K562 (cell line): ENCODE measurements around the gene ZNF577. TPM values are rescaled to one million over a fixed set of nuclear protein-coding genes. Genes with fewer than 3 reads are reported as not detected.

ENCODE experiments used
- CAMTA2 ChIP-seq: fragments of 250-450 bp; sonication (Bioruptor Pico); conservative IDR thresholded peaks from 2 replicates; pipeline ENCODE4 v1.5.1; 2022
- CHD2 ChIP-seq: IDR thresholded peaks from 2 replicates; pipeline ENCODE4 v1.6.1; 2011; ENCODE audit warnings: low read depth, low read length
- CREB3L1 ChIP-seq: fragments of 450-650 bp; IDR thresholded peaks from 2 replicates; pipeline ENCODE4 v1.6.1; 2014; ENCODE audit warnings: low read depth, mild to moderate bottlenecking, moderate library complexity, borderline replicate concordance
- CTCF ChIP-seq, 3 experiments: IDR thresholded peaks in 2 of 3; conservative IDR thresholded peaks in 1 of 3; 2 replicates each; pipeline ENCODE4 v1.5.1; 2011 to 2012; ENCODE audit warnings: low read length in 3 of 3, mild to moderate bottlenecking in 3 of 3, control low read depth in 2 of 3, improper control_type of control experiment in 1 of 3, inconsistent platforms in 1 of 3, low read depth in 1 of 3, mixed read lengths in 1 of 3, moderate library complexity in 1 of 3; ENCODE audit not compliant: insufficient read depth in 2 of 3
- DACH1 ChIP-seq: fragments of 450-650 bp; IDR thresholded peaks from 2 replicates; pipeline ENCODE4 v1.6.1; 2018; ENCODE audit not compliant: partially characterized antibody
- HDAC1 ChIP-seq, 2 experiments: fragments of 450-650 bp; IDR thresholded peaks; 2 replicates each; pipeline ENCODE4 v1.6.1; 2016 to 2017; ENCODE audit warnings: inconsistent platforms in 1 of 2, mild to moderate bottlenecking in 1 of 2, moderate library complexity in 1 of 2
- KLF16 ChIP-seq: IDR thresholded peaks from 2 replicates; pipeline ENCODE4 v1.6.1; 2016; ENCODE audit warnings: antibody characterized with exemption
- LEF1 ChIP-seq: fragments of 450-650 bp; IDR thresholded peaks from 2 replicates; pipeline ENCODE4 v1.6.1; 2016; ENCODE audit warnings: mild to moderate bottlenecking
- MAFG ChIP-seq: fragments of 450-650 bp; conservative IDR thresholded peaks from 2 replicates; pipeline ENCODE4 v1.6.1; 2016; ENCODE audit warnings: missing genetic modification characterization, missing compliant biosample characterization
- MCM5 ChIP-seq: fragments of 450-650 bp; IDR thresholded peaks from 2 replicates; pipeline ENCODE4 v1.6.1; 2016; ENCODE audit warnings: low read depth
- NCOR1 ChIP-seq: fragments of 450-650 bp; IDR thresholded peaks from 2 replicates; pipeline ENCODE4 v1.6.1; 2016; ENCODE audit warnings: mild to moderate bottlenecking, moderate library complexity
- NFRKB ChIP-seq: fragments of 450-650 bp; IDR thresholded peaks from 2 replicates; pipeline ENCODE4 v1.6.1; 2016; ENCODE audit warnings: low read depth
- NR4A1 ChIP-seq, 2 experiments: fragments of 250-450 bp in 1 of 2; fragments of 450-650 bp in 1 of 2; sonication (Bioruptor Pico) in 1 of 2; IDR thresholded peaks; 2 replicates each; pipeline versions ENCODE4 v1.4.0 to v1.6.1; 2016 to 2020; ENCODE audit warnings: mild to moderate bottlenecking in 2 of 2, missing compliant biosample characterization in 1 of 2, missing genetic modification characterization in 1 of 2, moderate library complexity in 1 of 2
- PCBP2 ChIP-seq: fragments of 200-400 bp; formaldehyde crosslinking; IDR thresholded peaks from 2 replicates; pipeline ENCODE4 v1.6.1; 2018; ENCODE audit warnings: low read length, low read depth, mild to moderate bottlenecking, moderate library complexity; ENCODE audit not compliant: poor library complexity, severe bottlenecking
- PPARD ChIP-seq: fragments of 250-450 bp; sonication (Bioruptor Pico); IDR thresholded peaks from 2 replicates; pipeline ENCODE4 v1.8.0; 2022; ENCODE audit warnings: inconsistent platforms, mild to moderate bottlenecking, moderate library complexity
- RBBP5 ChIP-seq: fragments of 200-600 bp; sonication (generic); IDR thresholded peaks from 2 replicates; pipeline ENCODE4 v1.6.1; 2012; ENCODE audit warnings: borderline replicate concordance, mild to moderate bottlenecking, low read length, control low read depth, inconsistent platforms; ENCODE audit not compliant: insufficient read depth, poor library complexity, severe bottlenecking
- RFX5 ChIP-seq: IDR thresholded peaks from 2 replicates; pipeline ENCODE4 v1.6.1; 2011; ENCODE audit warnings: low read depth, mild to moderate bottlenecking, improper control_type of control experiment, low read length
- RNF2 ChIP-seq: sonication (generic); IDR thresholded peaks from 2 replicates; pipeline ENCODE4 v1.6.1; 2016
- SMAD3 ChIP-seq: fragments of 450-650 bp; formaldehyde crosslinking; conservative IDR thresholded peaks from 2 replicates; pipeline ENCODE4 v1.4.0; 2020; ENCODE audit warnings: mild to moderate bottlenecking
- SRSF1 ChIP-seq: fragments of 200-400 bp; formaldehyde crosslinking; IDR thresholded peaks from 2 replicates; pipeline ENCODE4 v1.6.1; 2017; ENCODE audit warnings: mild to moderate bottlenecking, low read depth, low read length, moderate library complexity
- U2AF1 ChIP-seq: fragments of 200-400 bp; formaldehyde crosslinking; optimal IDR thresholded peaks from 2 replicates; pipeline ENCODE3; 2017; ENCODE audit warnings: mild to moderate bottlenecking, low read depth, low read length, moderate library complexity
- XRCC3 ChIP-seq: fragments of 450-650 bp; IDR thresholded peaks from 2 replicates; pipeline ENCODE4 v1.6.1; 2017; ENCODE audit warnings: mild to moderate bottlenecking, moderate library complexity
- ZNF512 ChIP-seq: IDR thresholded peaks from 2 replicates; pipeline ENCODE4 v1.6.1; 2016; ENCODE audit warnings: missing genetic modification characterization, missing compliant biosample characterization
- ZNF707 ChIP-seq: fragments of 250-450 bp; sonication (Bioruptor Pico); conservative IDR thresholded peaks from 2 replicates; pipeline ENCODE4 v1.8.0; 2022; ENCODE audit warnings: inconsistent platforms, mild to moderate bottlenecking, moderate library complexity
- ZSCAN29 ChIP-seq: fragments of 450-650 bp; IDR thresholded peaks from 2 replicates; pipeline ENCODE4 v1.6.1; 2017
- polyA plus RNA-seq, 8 experiments: library from polyadenylated mRNA; depleted of rRNA in 4 of 8; stranded (reverse) in 5 of 8; unstranded in 3 of 8; fragments of >200 nt; fragmentation: Nextera tagmentation in 2 of 8; fragmentation: Illumina TruSeq in 1 of 8; extraction: Ambion mirVana in 2 of 8; extraction: Trizol in 1 of 8; gene quantifications; 2 replicates each; pipeline versions ENCODE4 v1.2.1 to v1.2.3, GENCODE V29; 2011 to 2014; ENCODE audit warnings: inconsistent platforms in 1 of 8, missing spikeins in 1 of 8
- total RNA-seq, 7 experiments: library from RNA; depleted of rRNA in 6 of 7; stranded (reverse); fragments of >200 nt in 6 of 7; fragmentation: Illumina TruSeq in 2 of 7; extraction: Trizol in 2 of 7; gene quantifications; 2 replicates each; pipeline versions ENCODE4 v1.2.1 to v1.2.3, GENCODE V29; 2011 to 2021; ENCODE audit warnings: low replicate concordance in 1 of 7

ZNF577 gene
- total and polyA plus RNA-seq, 9 of the 15 experiments (the other 6 are each of a cell fraction or from before 2014, with no cell fraction given): 1.3 to 12.7 (median 7.0) TPM

- TF ChIP-seq NCOR1: 0 out of 2 replicates have a peak, but pooled peaks have one; percentile 32
- no peak for TF ChIP-seq PCBP2
- no peak for TF ChIP-seq CAMTA2 (CRISPR knock-in tag)
- no peak for TF ChIP-seq CHD2
- no peak for TF ChIP-seq U2AF1
- TF ChIP-seq SRSF1: no peak
- 0 out of 2 replicates have a peak, but pooled peaks have one; percentile 32 for TF ChIP-seq CREB3L1
- no peak for TF ChIP-seq RFX5
- 0 out of 2 replicates have a peak, but pooled peaks have one; percentile 43 for TF ChIP-seq SMAD3 (CRISPR knock-in tag)
- TF ChIP-seq ZSCAN29: no peak
- TF ChIP-seq ZNF707: no peak
- no peak for TF ChIP-seq NR4A1 (CRISPR knock-in tag; IDR thresholded peaks at IDR 0.05)
- TF ChIP-seq NR4A1 (tag; IDR thresholded peaks at IDR 0.05): peak; percentile 67; the same call in 1 of the 2 replicates
- peak in 1 of 3 experiments; percentile 28; a peak in 2 of 6 replicates for TF ChIP-seq CTCF (IDR thresholded peaks at IDR 0.05 in 2 of 3, conservative IDR thresholded peaks at IDR 0.05 in 1 of 3; ENCODE audit: insufficient read depth in 2 of 3, low read depth in 1 of 3, low read length in 3 of 3)
- TF ChIP-seq RBBP5: peak; percentile 72
- TF ChIP-seq NFRKB: peak; percentile 96
- no peak for TF ChIP-seq MAFG (tag)
- TF ChIP-seq LEF1: no peak
- TF ChIP-seq KLF16: no peak
- no peak for TF ChIP-seq MCM5
- TF ChIP-seq HDAC1 (IDR thresholded peaks at IDR 0.05): peak in 1 of 2 experiments; percentile 83; a peak in 2 of 4 replicates
- no peak for TF ChIP-seq DACH1
- TF ChIP-seq RNF2: no peak
- TF ChIP-seq PPARD: no peak
- TF ChIP-seq XRCC3: no peak
- TF ChIP-seq ZNF512: no peak
These were observed 16.8 kb upstream of the ZNF577 start, which contains the start of gene ZNF649 (continued) for GRCh38 chr19:51904331-51905165.
